OCI-LY3 (cell line): ENCODE measurements around the gene MAP1B.

Experiments
- H2AFZ ChIP-seq: fragments of 200-600, 300-600 bp; shearing (Covaris generic); 2 replicates; pipeline ENCODE4 v1.6.0; 2014; ENCODE audit warnings: antibody characterized with exemption, low read depth, low read length
- H3K27ac ChIP-seq: fragments of 200-600, 300-600 bp; sonication (generic); 2 replicates; pipeline ENCODE4 v1.5.1; 2014; ENCODE audit warnings: mild to moderate bottlenecking, low read length, moderate library complexity, mixed read lengths
- H3K27me3 ChIP-seq: fragments of 200-600, 300-600 bp; sonication (generic); 2 replicates; pipeline ENCODE4 v1.6.1; 2014; ENCODE audit warnings: low read depth, low read length, mixed read lengths
- H3K36me3 ChIP-seq: fragments of 200-600, 300-600 bp; sonication (generic); replicated peaks from 2 replicates; pipeline ENCODE3; 2014; ENCODE audit warnings: low read depth, low read length, mixed read lengths
- H3K4me1 ChIP-seq: fragments of 300-600, 200-600 bp; sonication (generic); 2 replicates; pipeline ENCODE4 v1.6.1; 2014; ENCODE audit warnings: low read length, mixed read lengths
- H3K4me2 ChIP-seq: fragments of 200-600, 300-600 bp; sonication (generic); 2 replicates; pipeline ENCODE4 v1.6.1; 2014; ENCODE audit warnings: low read length, mixed read lengths
- H3K4me3 ChIP-seq: fragments of 300-600, 200-600 bp; sonication (generic); 2 replicates; pipeline ENCODE4 v1.5.1; 2014; ENCODE audit warnings: antibody characterized with exemption, mild to moderate bottlenecking, low read length, moderate library complexity
- H3K79me2 ChIP-seq: fragments of 300-600, 200-600 bp; shearing (Covaris generic); 2 replicates; pipeline ENCODE4 v1.6.1; 2014; ENCODE audit warnings: mild to moderate bottlenecking, low read length, mixed read lengths
- H3K9ac ChIP-seq: fragments of 300-600, 200-600 bp; shearing (Covaris generic); 2 replicates; pipeline ENCODE4 v1.6.0; 2014; ENCODE audit warnings: mild to moderate bottlenecking, low read length, moderate library complexity
- H3K9me3 ChIP-seq: fragments of 200-600, 300-600 bp; shearing (Covaris generic); 2 replicates; pipeline ENCODE4 v1.6.1; 2014; ENCODE audit warnings: low read length, mixed read lengths; ENCODE audit not compliant: insufficient read depth
- H4K20me1 ChIP-seq: fragments of 200-600, 300-600 bp; sonication (generic); 2 replicates; pipeline ENCODE4 v1.6.1; 2016; ENCODE audit warnings: low read length, mixed read lengths; ENCODE audit not compliant: insufficient read depth
- EZH2phosphoT487 ChIP-seq: fragments of 200-600 bp; shearing (Covaris generic); IDR thresholded peaks from 2 replicates; pipeline ENCODE4 v1.6.1; 2018; ENCODE audit warnings: antibody characterized with exemption, mixed run types, low read depth
- TF ChIP-seq, protein P1 (sequence below): fragments of 200-600, 300-600 bp; sonication (generic); IDR thresholded peaks from 2 replicates; pipeline ENCODE4 v1.5.1; 2014; ENCODE audit warnings: antibody characterized with exemption, low read length, low read depth

The MAP1B gene

DNA sequence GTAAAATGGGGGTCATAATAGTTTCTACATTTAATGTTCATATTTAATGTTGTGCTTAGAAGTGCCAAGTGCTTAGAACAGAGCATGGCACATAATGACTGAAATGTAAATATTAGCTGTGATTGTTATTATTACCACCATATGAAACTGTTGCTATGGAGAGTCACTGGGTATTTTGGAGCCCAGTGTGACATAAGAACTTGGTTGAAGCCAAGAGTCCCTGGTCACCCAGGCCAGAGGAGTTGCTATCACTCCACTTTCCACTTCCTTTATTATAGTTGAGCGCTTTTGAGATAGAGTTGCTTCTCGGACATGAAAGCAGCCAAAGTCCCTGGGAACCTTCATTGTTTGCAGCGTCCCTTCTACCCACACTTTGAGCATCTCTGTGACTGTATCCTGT lies 77.1 kb downstream of the MAP1B start:
- Histone ChIP-seq H3K27me3 (peaks cover 27% of the 10 kb centered on the region), H2AFZ (no peak overlapping the region), H3K9me3 (no peaks in the 10 kb centered on the region), H3K9ac (no peak overlapping the region), H3K4me3 (no peak overlapping the region), H3K4me1 (peaks cover 7% of the 10 kb centered on the region), H3K36me3 (no peaks in the 10 kb centered on the region), H3K27ac (no peak overlapping the region), H3K79me2 (no peaks in the 10 kb centered on the region), H3K4me2 (no peak overlapping the region), H4K20me1 (no peaks in the 10 kb centered on the region)
- TF ChIP-seq, protein P1, sequence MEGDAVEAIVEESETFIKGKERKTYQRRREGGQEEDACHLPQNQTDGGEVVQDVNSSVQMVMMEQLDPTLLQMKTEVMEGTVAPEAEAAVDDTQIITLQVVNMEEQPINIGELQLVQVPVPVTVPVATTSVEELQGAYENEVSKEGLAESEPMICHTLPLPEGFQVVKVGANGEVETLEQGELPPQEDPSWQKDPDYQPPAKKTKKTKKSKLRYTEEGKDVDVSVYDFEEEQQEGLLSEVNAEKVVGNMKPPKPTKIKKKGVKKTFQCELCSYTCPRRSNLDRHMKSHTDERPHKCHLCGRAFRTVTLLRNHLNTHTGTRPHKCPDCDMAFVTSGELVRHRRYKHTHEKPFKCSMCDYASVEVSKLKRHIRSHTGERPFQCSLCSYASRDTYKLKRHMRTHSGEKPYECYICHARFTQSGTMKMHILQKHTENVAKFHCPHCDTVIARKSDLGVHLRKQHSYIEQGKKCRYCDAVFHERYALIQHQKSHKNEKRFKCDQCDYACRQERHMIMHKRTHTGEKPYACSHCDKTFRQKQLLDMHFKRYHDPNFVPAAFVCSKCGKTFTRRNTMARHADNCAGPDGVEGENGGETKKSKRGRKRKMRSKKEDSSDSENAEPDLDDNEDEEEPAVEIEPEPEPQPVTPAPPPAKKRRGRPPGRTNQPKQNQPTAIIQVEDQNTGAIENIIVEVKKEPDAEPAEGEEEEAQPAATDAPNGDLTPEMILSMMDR: no peak
- TF ChIP-seq EZH2phosphoT487: no peak

DNA sequence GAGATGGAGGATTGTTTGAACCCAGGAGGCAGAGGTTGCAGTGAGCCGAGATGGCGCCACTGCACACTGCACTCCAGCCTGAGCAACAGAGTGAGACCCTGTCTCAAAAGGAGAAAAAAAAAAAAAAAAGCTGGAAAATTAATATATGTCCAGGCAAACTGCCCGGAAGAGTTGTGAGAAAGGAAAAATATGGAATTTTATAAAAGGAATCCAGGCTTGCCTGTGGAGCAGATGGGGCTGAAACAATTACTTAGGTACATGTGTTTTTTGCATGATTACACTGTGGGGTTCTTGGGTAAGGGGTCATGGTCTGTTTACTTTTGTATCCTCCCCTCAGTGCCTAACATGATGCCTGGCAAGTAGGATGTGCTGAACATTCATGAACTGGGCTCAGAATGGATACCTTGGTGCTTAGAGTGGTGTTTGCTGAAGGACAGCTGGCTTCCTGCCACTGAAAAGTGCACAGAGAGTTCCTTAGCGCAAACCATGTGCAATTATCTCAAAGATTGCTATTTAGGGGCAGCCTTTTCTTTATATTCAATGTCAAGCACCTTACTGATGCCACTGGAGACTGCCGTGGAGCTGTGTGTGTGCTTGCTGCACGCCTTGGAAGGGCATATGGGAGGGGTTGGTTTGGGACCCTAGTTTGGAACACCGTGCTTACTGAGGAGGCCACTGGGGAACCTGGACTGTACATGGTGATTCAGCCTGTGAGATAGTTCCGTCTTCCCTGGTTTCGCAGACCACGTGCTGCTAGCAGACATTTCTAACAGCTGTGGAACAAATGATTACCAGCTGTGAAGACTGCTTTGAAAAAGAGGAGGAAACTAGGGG lies 78.4 kb downstream of the MAP1B start:
- no peak overlapping the region for H3K4me3 ChIP-seq
- no peaks in the 10 kb centered on the region for H3K79me2 ChIP-seq
- H3K4me1 ChIP-seq: peaks cover 7% of the 10 kb centered on the region
- H3K27me3 ChIP-seq: peaks cover 21% of the 10 kb centered on the region
- no peaks in the 10 kb centered on the region for H4K20me1 ChIP-seq
- no peak overlapping the region for H2AFZ ChIP-seq
- no peak overlapping the region for H3K9ac ChIP-seq
- H3K36me3 ChIP-seq: no peaks in the 10 kb centered on the region
- no peak overlapping the region for H3K4me2 ChIP-seq
- no peaks in the 10 kb centered on the region for H3K9me3 ChIP-seq
- no peak overlapping the region for H3K27ac ChIP-seq
- TF ChIP-seq EZH2phosphoT487: no peak
- TF ChIP-seq, protein P1: no peak

DNA sequence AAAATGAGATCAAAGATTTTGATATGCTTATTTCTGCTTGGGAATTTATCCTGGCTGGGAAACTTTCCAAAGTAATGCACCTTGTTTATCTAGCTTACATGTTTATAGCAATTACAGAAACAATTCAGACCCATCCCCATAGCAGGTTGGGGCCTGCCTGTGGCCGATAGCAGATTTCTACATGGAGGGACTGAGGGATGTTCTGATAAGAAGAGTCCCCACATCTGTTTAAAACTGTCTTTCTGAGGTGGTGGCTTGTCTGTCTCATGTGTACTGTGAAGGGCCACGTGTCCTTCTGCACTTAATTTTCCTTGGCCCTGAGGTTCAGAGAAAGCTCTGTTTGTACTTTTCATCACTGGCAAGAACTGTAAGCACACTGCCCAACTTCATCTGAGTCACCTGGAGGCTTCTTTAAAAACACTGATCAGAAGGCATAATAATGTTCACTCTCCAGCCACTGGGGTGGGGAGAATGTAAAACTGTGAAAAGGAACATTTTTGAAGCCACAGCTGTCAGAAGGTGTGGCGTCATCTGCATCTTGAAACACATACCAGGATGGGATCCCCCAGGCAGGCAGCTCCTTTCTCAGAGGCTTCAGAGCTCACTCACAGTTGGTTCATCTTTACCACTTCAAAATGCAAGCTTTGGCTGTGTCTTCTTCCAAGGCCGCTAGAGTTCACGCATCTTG lies 80.3 kb downstream of the MAP1B start:
- no peak overlapping the region for H3K4me3 ChIP-seq
- TF ChIP-seq, protein P1: no peak
- no peak for TF ChIP-seq EZH2phosphoT487
- no peaks in the 10 kb centered on the region for H3K36me3 ChIP-seq
- peaks cover 34% of the 10 kb centered on the region for H3K27me3 ChIP-seq
- no peak overlapping the region for H3K27ac ChIP-seq
- H3K79me2 ChIP-seq: no peaks in the 10 kb centered on the region
- H3K4me1 ChIP-seq: peaks cover 7% of the 10 kb centered on the region
- no peaks in the 10 kb centered on the region for H4K20me1 ChIP-seq
- no peaks in the 10 kb centered on the region for H3K9me3 ChIP-seq
- no peak overlapping the region for H3K9ac ChIP-seq
- no peak overlapping the region for H2AFZ ChIP-seq
- no peak overlapping the region for H3K4me2 ChIP-seq

DNA sequence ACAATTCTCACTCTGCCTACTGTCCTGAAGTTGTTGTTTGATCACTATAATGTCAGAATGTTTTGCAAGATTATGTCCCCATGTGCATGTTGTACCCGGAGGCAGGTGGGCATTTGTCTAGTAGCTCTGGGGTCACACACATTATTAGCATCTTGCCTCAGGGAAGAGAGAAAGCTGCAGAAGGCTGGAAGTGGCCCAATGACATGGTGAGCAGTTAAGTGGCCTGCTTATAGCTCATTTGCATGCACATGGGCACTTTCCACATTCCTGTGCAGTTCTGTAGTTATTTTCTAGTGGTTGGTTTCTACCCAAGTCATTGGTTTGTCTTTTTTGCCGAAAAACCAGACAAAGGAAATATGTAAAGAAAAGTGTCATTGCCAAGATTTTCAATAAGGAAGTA lies 80.9 kb downstream of the MAP1B start:
- H3K36me3 ChIP-seq: no peaks in the 10 kb centered on the region
- no peaks in the 10 kb centered on the region for H4K20me1 ChIP-seq
- no peak overlapping the region for H3K4me3 ChIP-seq
- H3K27ac ChIP-seq: no peak overlapping the region
- H3K4me1 ChIP-seq: peaks cover 7% of the 10 kb centered on the region
- H3K27me3 ChIP-seq: peaks cover 39% of the 10 kb centered on the region
- H3K9me3 ChIP-seq: no peaks in the 10 kb centered on the region
- TF ChIP-seq EZH2phosphoT487: no peak
- TF ChIP-seq, protein P1: no peak
- no peaks in the 10 kb centered on the region for H3K79me2 ChIP-seq
- H3K9ac ChIP-seq: no peak overlapping the region
- no peak overlapping the region for H3K4me2 ChIP-seq
- no peak overlapping the region for H2AFZ ChIP-seq
